ENCODE results near the gene ID2.
A peak's percentile ranks its signal among the peaks of the same experiment; 100 is the strongest.

The ID2 gene

GRCh38 chr2:8691859-8692437, 10.1 kb downstream of the ID2 start:
- H3K9me3 ChIP-seq (ENCODE audit: control insufficient read depth in 2 of 2, low read length in 2 of 2) = no peaks in the 10 kb centered on the region
- no peak overlapping the region for H3K4me3 ChIP-seq (ENCODE audit: low read length in 2 of 2)
- H3K9ac ChIP-seq (ENCODE audit: low read length in 2 of 2) = no peak overlapping the region
- peaks cover 4% of the 10 kb centered on the region for H3K4me1 ChIP-seq (ENCODE audit: control insufficient read depth, insufficient read depth, low read length)
- H3K27me3 ChIP-seq (ENCODE audit: control insufficient read depth in 1 of 2, insufficient read depth in 2 of 2, low read length in 2 of 2) = peaks cover 4 to 13% of the 10 kb centered on the region in 2 donors
- H3K27ac ChIP-seq (ENCODE audit: low read length) = no peak overlapping the region
- no peaks in the 10 kb centered on the region for H3K36me3 ChIP-seq (ENCODE audit: control insufficient read depth in 2 of 2, insufficient read depth in 2 of 2, low read length in 2 of 2)

- no peak overlapping the region for H3K27ac ChIP-seq (ENCODE audit: low read length)
- H3K9me3 ChIP-seq (ENCODE audit: control insufficient read depth in 2 of 2, low read length in 2 of 2) = peaks cover 0 to 2% of the 10 kb centered on the region in 2 donors
- peaks cover 4 to 13% of the 10 kb centered on the region in 2 donors for H3K27me3 ChIP-seq (ENCODE audit: control insufficient read depth in 1 of 2, insufficient read depth in 2 of 2, low read length in 2 of 2)
- H3K9ac ChIP-seq (ENCODE audit: low read length in 2 of 2) = no peak overlapping the region
- H3K4me3 ChIP-seq (ENCODE audit: low read length in 2 of 2) = peak overlapping the region in 1 of 2 donors; percentile 60
- H3K4me1 ChIP-seq (ENCODE audit: control insufficient read depth, insufficient read depth, low read length) = peaks cover 4% of the 10 kb centered on the region
- H3K36me3 ChIP-seq (ENCODE audit: control insufficient read depth in 2 of 2, insufficient read depth in 2 of 2, low read length in 2 of 2) = no peaks in the 10 kb centered on the region
These were observed 10.9 kb downstream of the ID2 start for GRCh38 chr2:8692783-8693156.

DNA sequence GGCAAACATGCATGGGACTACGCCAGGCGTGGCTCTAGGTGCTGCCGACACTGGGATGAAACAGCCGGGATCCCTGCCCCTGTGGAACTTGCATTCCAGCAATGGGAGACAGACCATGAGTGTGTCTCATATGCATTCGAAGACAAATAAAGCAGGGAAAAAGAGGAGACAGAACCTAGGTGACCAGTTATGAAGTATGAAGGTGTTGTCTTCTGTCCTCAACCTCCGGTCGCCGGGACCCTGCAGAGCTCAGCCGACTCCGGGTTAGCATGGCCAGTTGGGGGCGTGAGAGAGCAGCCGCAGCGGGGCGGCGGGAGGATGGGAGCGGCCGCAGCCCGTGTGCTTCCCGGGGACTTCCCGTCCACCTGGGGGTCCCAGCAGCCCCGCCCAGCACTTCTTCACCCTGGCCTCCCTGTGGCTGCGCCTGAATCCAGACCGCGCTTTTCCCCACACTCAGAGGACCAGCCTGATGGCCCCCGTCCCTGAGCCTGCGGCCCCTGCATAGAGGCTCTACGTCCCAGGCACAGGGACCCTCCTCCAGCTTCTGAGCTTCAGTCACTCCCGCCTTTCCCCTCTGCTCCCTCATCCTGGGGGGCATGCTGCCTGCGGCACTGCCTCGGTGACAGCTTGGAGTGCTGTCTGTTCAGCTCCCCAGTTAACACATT, 11.4 kb downstream of the ID2 start:
- Histone ChIP-seq H3K27ac (ENCODE audit: low read length) (no peak overlapping the region), H3K9ac (ENCODE audit: low read length in 2 of 2) (no peak overlapping the region), H3K9me3 (ENCODE audit: control insufficient read depth in 2 of 2, low read length in 2 of 2) (peaks cover 0 to 5% of the 10 kb centered on the region in 2 donors), H3K4me1 (ENCODE audit: control insufficient read depth, insufficient read depth, low read length) (peaks cover 4% of the 10 kb centered on the region), H3K27me3 (ENCODE audit: control insufficient read depth in 1 of 2, insufficient read depth in 2 of 2, low read length in 2 of 2) (peaks cover 4 to 13% of the 10 kb centered on the region in 2 donors), H3K4me3 (ENCODE audit: low read length in 2 of 2) (peak overlapping the region; percentile 17 to 60), H3K36me3 (ENCODE audit: control insufficient read depth in 2 of 2, insufficient read depth in 2 of 2, low read length in 2 of 2) (no peaks in the 10 kb centered on the region)

- peaks cover 4 to 13% of the 10 kb centered on the region in 2 donors for H3K27me3 ChIP-seq (ENCODE audit: control insufficient read depth in 1 of 2, insufficient read depth in 2 of 2, low read length in 2 of 2)
- no peak overlapping the region for H3K9ac ChIP-seq (ENCODE audit: low read length in 2 of 2)
- peaks cover 0 to 5% of the 10 kb centered on the region in 2 donors for H3K9me3 ChIP-seq (ENCODE audit: control insufficient read depth in 2 of 2, low read length in 2 of 2)
- peaks cover 4% of the 10 kb centered on the region for H3K4me1 ChIP-seq (ENCODE audit: control insufficient read depth, insufficient read depth, low read length)
- no peaks in the 10 kb centered on the region for H3K36me3 ChIP-seq (ENCODE audit: control insufficient read depth in 2 of 2, insufficient read depth in 2 of 2, low read length in 2 of 2)
- H3K27ac ChIP-seq (ENCODE audit: low read length) = no peak overlapping the region
- H3K4me3 ChIP-seq (ENCODE audit: low read length in 2 of 2) = no peak overlapping the region
These were observed 12.9 kb downstream of the ID2 start for GRCh38 chr2:8694737-8695136.

DNA sequence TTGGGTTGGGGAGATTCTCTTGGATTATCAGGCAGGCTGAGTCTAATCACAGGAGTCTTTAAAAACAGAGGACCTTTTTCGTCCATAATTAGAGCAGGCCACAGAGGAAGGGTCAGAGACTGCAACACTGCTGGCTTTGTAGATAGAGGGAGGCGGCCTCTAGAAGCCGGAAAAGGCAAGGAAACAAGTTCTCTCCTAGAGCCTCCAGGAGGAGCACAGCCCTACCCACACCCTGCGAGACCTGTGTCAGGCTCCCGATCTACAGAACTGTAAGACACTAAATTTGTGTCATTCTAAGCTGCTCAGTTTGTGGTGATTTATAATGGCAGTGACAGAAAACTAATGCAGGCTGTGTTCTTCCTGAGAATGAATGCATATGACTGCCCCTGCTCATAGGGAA, 15.3 kb downstream of the ID2 start:
- Histone ChIP-seq H3K4me3 (ENCODE audit: low read length in 2 of 2) (no peak overlapping the region), H3K9ac (ENCODE audit: low read length in 2 of 2) (no peak overlapping the region), H3K9me3 (ENCODE audit: control insufficient read depth in 2 of 2, low read length in 2 of 2) (peaks cover 0 to 5% of the 10 kb centered on the region in 2 donors), H3K36me3 (ENCODE audit: control insufficient read depth in 2 of 2, insufficient read depth in 2 of 2, low read length in 2 of 2) (no peaks in the 10 kb centered on the region), H3K27me3 (ENCODE audit: control insufficient read depth in 1 of 2, insufficient read depth in 2 of 2, low read length in 2 of 2) (peaks cover 2 to 4% of the 10 kb centered on the region in 2 donors), H3K27ac (ENCODE audit: low read length) (no peak overlapping the region), H3K4me1 (ENCODE audit: control insufficient read depth, insufficient read depth, low read length) (peaks cover 4% of the 10 kb centered on the region)

GRCh38 chr2:8699839-8700238, 18.0 kb downstream of the ID2 start:
- peaks cover 0 to 5% of the 10 kb centered on the region in 2 donors for H3K9me3 ChIP-seq (ENCODE audit: control insufficient read depth in 2 of 2, low read length in 2 of 2)
- H3K4me1 ChIP-seq (ENCODE audit: control insufficient read depth, insufficient read depth, low read length) = no peaks in the 10 kb centered on the region
- no peak overlapping the region for H3K9ac ChIP-seq (ENCODE audit: low read length in 2 of 2)
- H3K36me3 ChIP-seq (ENCODE audit: control insufficient read depth in 2 of 2, insufficient read depth in 2 of 2, low read length in 2 of 2) = no peaks in the 10 kb centered on the region
- H3K27ac ChIP-seq (ENCODE audit: low read length) = no peak overlapping the region
- H3K4me3 ChIP-seq (ENCODE audit: low read length in 2 of 2) = no peak overlapping the region
- no peaks in the 10 kb centered on the region for H3K27me3 ChIP-seq (ENCODE audit: control insufficient read depth in 1 of 2, insufficient read depth in 2 of 2, low read length in 2 of 2)

GRCh38 chr2:8701681-8702379, 20.0 kb downstream of the ID2 start:
- Histone ChIP-seq H3K9ac (ENCODE audit: low read length in 2 of 2) (no peak overlapping the region), H3K36me3 (ENCODE audit: control insufficient read depth in 2 of 2, insufficient read depth in 2 of 2, low read length in 2 of 2) (no peaks in the 10 kb centered on the region), H3K4me3 (ENCODE audit: low read length in 2 of 2) (no peak overlapping the region), H3K27ac (ENCODE audit: low read length) (no peak overlapping the region), H3K4me1 (ENCODE audit: control insufficient read depth, insufficient read depth, low read length) (no peaks in the 10 kb centered on the region), H3K27me3 (ENCODE audit: control insufficient read depth in 1 of 2, insufficient read depth in 2 of 2, low read length in 2 of 2) (no peaks in the 10 kb centered on the region), H3K9me3 (ENCODE audit: control insufficient read depth in 2 of 2, low read length in 2 of 2) (peaks cover 0 to 5% of the 10 kb centered on the region in 2 donors)

- Histone ChIP-seq H3K9ac (ENCODE audit: low read length in 2 of 2) (no peak overlapping the region), H3K4me1 (ENCODE audit: control insufficient read depth, insufficient read depth, low read length) (no peaks in the 10 kb centered on the region), H3K9me3 (ENCODE audit: control insufficient read depth in 2 of 2, low read length in 2 of 2) (no peaks in the 10 kb centered on the region), H3K4me3 (ENCODE audit: low read length in 2 of 2) (no peak overlapping the region), H3K27me3 (ENCODE audit: control insufficient read depth in 1 of 2, insufficient read depth in 2 of 2, low read length in 2 of 2) (peaks cover 0 to 5% of the 10 kb centered on the region in 2 donors), H3K27ac (ENCODE audit: low read length) (no peak overlapping the region), H3K36me3 (ENCODE audit: control insufficient read depth in 2 of 2, insufficient read depth in 2 of 2, low read length in 2 of 2) (no peaks in the 10 kb centered on the region)
These were observed 23.1 kb downstream of the ID2 start for GRCh38 chr2:8704906-8705305.

DNA sequence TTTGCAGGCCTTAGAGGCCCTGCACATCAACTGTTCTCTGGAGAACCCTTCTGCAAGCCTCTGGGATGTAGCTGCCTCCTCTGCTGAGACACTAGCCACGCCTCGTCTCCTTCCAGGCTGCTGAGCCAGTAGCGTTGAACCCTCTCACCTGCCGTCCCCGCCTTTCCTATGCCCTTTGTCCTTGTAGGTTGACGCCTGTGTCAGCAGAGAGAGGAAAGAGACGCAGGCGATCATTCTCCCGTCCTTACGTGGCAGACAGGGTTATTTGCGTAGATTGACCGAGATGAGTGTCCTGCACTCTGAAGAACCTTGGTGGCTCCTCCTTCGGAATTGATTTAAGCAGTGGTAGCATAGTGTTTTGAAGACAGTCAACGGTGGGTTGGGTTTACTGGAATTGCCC, 27.8 kb downstream of the ID2 start:
- no peak overlapping the region for H3K9ac ChIP-seq (ENCODE audit: low read length in 2 of 2)
- H3K36me3 ChIP-seq (ENCODE audit: control insufficient read depth in 2 of 2, insufficient read depth in 2 of 2, low read length in 2 of 2) = no peaks in the 10 kb centered on the region
- no peak overlapping the region for H3K27ac ChIP-seq (ENCODE audit: low read length)
- no peaks in the 10 kb centered on the region for H3K9me3 ChIP-seq (ENCODE audit: control insufficient read depth in 2 of 2, low read length in 2 of 2)
- no peaks in the 10 kb centered on the region for H3K4me1 ChIP-seq (ENCODE audit: control insufficient read depth, insufficient read depth, low read length)
- peaks cover 0 to 5% of the 10 kb centered on the region in 2 donors for H3K27me3 ChIP-seq (ENCODE audit: control insufficient read depth in 1 of 2, insufficient read depth in 2 of 2, low read length in 2 of 2)
- H3K4me3 ChIP-seq (ENCODE audit: low read length in 2 of 2) = no peak overlapping the region

- H3K9ac ChIP-seq (ENCODE audit: low read length in 2 of 2) = no peak overlapping the region
- H3K4me1 ChIP-seq (ENCODE audit: control insufficient read depth, insufficient read depth, low read length) = no peaks in the 10 kb centered on the region
- no peak overlapping the region for H3K4me3 ChIP-seq (ENCODE audit: low read length in 2 of 2)
These were observed 29.1 kb downstream of the ID2 start for GRCh38 chr2:8710951-8711350.

GRCh38 chr2:8714283-8714682, 32.4 kb downstream of the ID2 start:
- Histone ChIP-seq H3K36me3 (ENCODE audit: control insufficient read depth in 2 of 2, insufficient read depth in 2 of 2, low read length in 2 of 2) (no peaks in the 10 kb centered on the region), H3K4me1 (ENCODE audit: control insufficient read depth, insufficient read depth, low read length) (no peaks in the 10 kb centered on the region), H3K27me3 (ENCODE audit: control insufficient read depth in 1 of 2, insufficient read depth in 2 of 2, low read length in 2 of 2) (peaks cover 0 to 5% of the 10 kb centered on the region in 2 donors), H3K4me3 (ENCODE audit: low read length in 2 of 2) (no peak overlapping the region), H3K9me3 (ENCODE audit: control insufficient read depth in 2 of 2, low read length in 2 of 2) (no peaks in the 10 kb centered on the region), H3K9ac (ENCODE audit: low read length in 2 of 2) (no peak overlapping the region), H3K27ac (ENCODE audit: low read length) (no peak overlapping the region)

More at GRCh38 chr2:8710951-8711350, 29.1 kb downstream of the ID2 start:
- Histone ChIP-seq H3K36me3 (ENCODE audit: control insufficient read depth in 2 of 2, insufficient read depth in 2 of 2, low read length in 2 of 2) (no peaks in the 10 kb centered on the region), H3K27ac (ENCODE audit: low read length) (no peak overlapping the region), H3K27me3 (ENCODE audit: control insufficient read depth in 1 of 2, insufficient read depth in 2 of 2, low read length in 2 of 2) (peaks cover 0 to 5% of the 10 kb centered on the region in 2 donors), H3K9me3 (ENCODE audit: control insufficient read depth in 2 of 2, low read length in 2 of 2) (no peaks in the 10 kb centered on the region)
